SK-N-SH (cell line): ENCODE results near the gene NDUFB8. TPM values are rescaled to one million over a fixed set of nuclear protein-coding genes. Genes with fewer than 3 reads are reported as not detected.
A peak's percentile ranks its signal among the peaks of the same experiment; 100 is the strongest.

Experiments
- CTCF ChIA-PET: fragments of 300-600, 350-600 bp; formaldehyde crosslinking; extraction: SDS; loops from one replicate; lab custom pipeline; 2021; lab: Yijun Ruan, JAX
- POLR2A ChIA-PET: fragments of 350-600 bp; sonication (Branson Sonifier 250); formaldehyde crosslinking; extraction: SDS; loops from one replicate; lab custom pipeline; 2020; ENCODE audit warnings: antibody characterized with exemption, inconsistent platforms; lab: Yijun Ruan, JAX
- DNase-seq: peaks from one replicate; pipeline ENCODE4 v3.0.0; 2012
- H2AFZ ChIP-seq: fragments of 200-600 bp; sonication (generic); 2 replicates; pipeline ENCODE4 v1.8.1; 2016; ENCODE audit warnings: antibody characterized with exemption, mild to moderate bottlenecking, low read depth
- H3F3A ChIP-seq: fragments of 200-600 bp; sonication (generic); replicated peaks from 2 replicates; pipeline ENCODE3; 2016; ENCODE audit warnings: antibody characterized with exemption, mild to moderate bottlenecking; ENCODE audit not compliant: insufficient read depth
- H3K27ac ChIP-seq, 2 experiments: fragments of 200-500 bp in 1 of 2; fragments of 200-600 bp in 1 of 2; sonication (Bioruptor generic) in 1 of 2; sonication (generic), shearing (Covaris generic) in 1 of 2; 2 replicates each; pipeline versions ENCODE4 v1.5.1 to v1.6.1; 2014 to 2016; ENCODE audit warnings: low read depth in 2 of 2, inconsistent platforms in 1 of 2, low read length in 1 of 2, mild to moderate bottlenecking in 1 of 2, mixed read lengths in 1 of 2
- H3K27me3 ChIP-seq: fragments of 200-600 bp; sonication (generic), shearing (Covaris generic); 2 replicates; pipeline ENCODE4 v1.6.1; 2016; ENCODE audit warnings: mixed run types; ENCODE audit not compliant: insufficient read depth
- H3K36me3 ChIP-seq, 2 experiments: fragments of 200-500 bp in 1 of 2; fragments of 200-600 bp in 1 of 2; sonication (Bioruptor generic) in 1 of 2; sonication (generic) in 1 of 2; replicated peaks in 1 of 2; 2 replicates each; pipeline versions ENCODE3 to v1.5.1; 2014 to 2016; ENCODE audit warnings: low read length in 1 of 2, mild to moderate bottlenecking in 1 of 2; ENCODE audit not compliant: insufficient read depth in 2 of 2, control insufficient read depth in 1 of 2
- H3K4me1 ChIP-seq, 2 experiments: fragments of 200-500 bp in 1 of 2; fragments of 200-600 bp in 1 of 2; sonication (Bioruptor generic) in 1 of 2; sonication (generic), shearing (Covaris generic) in 1 of 2; 2 replicates each; pipeline versions ENCODE4 v1.5.1 to v1.6.1; 2014 to 2016; ENCODE audit warnings: low read depth in 1 of 2, low read length in 1 of 2, mixed run types in 1 of 2; ENCODE audit not compliant: insufficient read depth in 2 of 2, control insufficient read depth in 1 of 2
- H3K4me2 ChIP-seq: fragments of 200-600 bp; sonication (generic), shearing (Covaris generic); 2 replicates; pipeline ENCODE4 v1.6.1; 2017; ENCODE audit warnings: mixed run types
- H3K4me3 ChIP-seq, 2 experiments: fragments of 200-500 bp in 1 of 2; fragments of 200-600 bp in 1 of 2; sonication (Bioruptor generic) in 1 of 2; sonication (generic), shearing (Covaris generic) in 1 of 2; 2 replicates each; pipeline versions ENCODE4 v1.5.1 to v1.8.1; 2014 to 2016; ENCODE audit warnings: low read depth in 2 of 2, inconsistent platforms in 1 of 2, low read length in 1 of 2, mild to moderate bottlenecking in 1 of 2, mixed read lengths in 1 of 2, moderate library complexity in 1 of 2
- H3K79me2 ChIP-seq: fragments of 200-600 bp; sonication (generic); 2 replicates; pipeline ENCODE4 v1.8.1; 2017; ENCODE audit warnings: mild to moderate bottlenecking; ENCODE audit not compliant: insufficient read depth
- H3K9ac ChIP-seq: fragments of 200-600 bp; sonication (generic); 2 replicates; pipeline ENCODE4 v1.6.1; 2017; ENCODE audit warnings: mixed run types
- H3K9me2 ChIP-seq: fragments of 200-600 bp; sonication (generic); 2 replicates; pipeline ENCODE4 v1.6.1; 2017; ENCODE audit warnings: mixed run types
- H3K9me3 ChIP-seq: fragments of 200-600 bp; sonication (generic); 2 replicates; pipeline ENCODE4 v1.6.1; 2017; ENCODE audit warnings: mixed run types, mild to moderate bottlenecking, moderate library complexity
- H4K20me1 ChIP-seq: fragments of 200-600 bp; sonication (generic); 2 replicates; pipeline ENCODE4 v1.6.1; 2017; ENCODE audit warnings: mild to moderate bottlenecking, mixed run types; ENCODE audit not compliant: insufficient read depth
- CTCF ChIP-seq: fragments of 200-600 bp; sonication (generic); IDR thresholded peaks from 2 replicates; pipeline ENCODE4 v1.6.1; 2017; ENCODE audit warnings: antibody characterized with exemption, mild to moderate bottlenecking, moderate library complexity
- ELF1 ChIP-seq: IDR thresholded peaks from 2 replicates; pipeline ENCODE4 v1.4.0; 2012
- EP300 ChIP-seq, 2 experiments: IDR thresholded peaks; 2 replicates each; pipeline versions ENCODE4 v1.4.0 to v1.6.1; 2012; ENCODE audit warnings: borderline replicate concordance in 1 of 2, low read depth in 1 of 2, low read length in 1 of 2
- FOXJ3 ChIP-seq: sonication (generic); formaldehyde crosslinking; IDR thresholded peaks from 2 replicates; pipeline ENCODE4 v1.5.1; 2020; ENCODE audit warnings: mild to moderate bottlenecking, missing genetic modification reagents
- GATA2 ChIP-seq: sonication (generic); formaldehyde crosslinking; IDR thresholded peaks from 2 replicates; pipeline ENCODE4 v1.5.0; 2020; ENCODE audit warnings: mild to moderate bottlenecking, missing genetic modification reagents
- JUND ChIP-seq: IDR thresholded peaks from 2 replicates; pipeline ENCODE4 v1.4.0; 2012
- MEF2A ChIP-seq: IDR thresholded peaks from 2 replicates; pipeline ENCODE4 v1.4.0; 2012; ENCODE audit warnings: low read depth, borderline replicate concordance
- MXI1 ChIP-seq: IDR thresholded peaks from 2 replicates; pipeline ENCODE4 v1.6.1; 2012; ENCODE audit warnings: mild to moderate bottlenecking, low read depth, low read length, improper control_type of control experiment
- NFIC ChIP-seq: IDR thresholded peaks from 2 replicates; pipeline ENCODE4 v1.4.0; 2012; ENCODE audit warnings: borderline replicate concordance
- NRF1 ChIP-seq: IDR thresholded peaks from 2 replicates; pipeline ENCODE4 v1.6.1; 2012; ENCODE audit warnings: low read depth, mild to moderate bottlenecking, low read length
- RAD21 ChIP-seq: IDR thresholded peaks from 2 replicates; pipeline ENCODE4 v1.6.1; 2012; ENCODE audit warnings: mild to moderate bottlenecking, low read length
- RCOR1 ChIP-seq: fragments of 150-350 bp; IDR thresholded peaks from 2 replicates; pipeline ENCODE4 v1.6.1; 2017; ENCODE audit warnings: antibody characterized with exemption, low read length
- REST ChIP-seq: IDR thresholded peaks from 2 replicates; pipeline ENCODE4 v1.6.1; 2012; ENCODE audit warnings: mild to moderate bottlenecking, low read depth, low read length, moderate library complexity
- RFX5 ChIP-seq: IDR thresholded peaks from 2 replicates; pipeline ENCODE4 v1.6.1; 2012; ENCODE audit warnings: mild to moderate bottlenecking, improper control_type of control experiment, low read length
- SIN3A ChIP-seq: IDR thresholded peaks from 2 replicates; pipeline ENCODE4 v1.6.1; 2012; ENCODE audit warnings: low read depth, mild to moderate bottlenecking, low read length, moderate library complexity, borderline replicate concordance
- TAF1 ChIP-seq: IDR thresholded peaks from 2 replicates; pipeline ENCODE4 v1.6.1; 2012; ENCODE audit warnings: low read depth, mild to moderate bottlenecking, low read length, moderate library complexity, borderline replicate concordance
- TCF12 ChIP-seq: IDR thresholded peaks from 2 replicates; pipeline ENCODE4 v1.4.0; 2012
- YY1 ChIP-seq: IDR thresholded peaks from 2 replicates; pipeline ENCODE4 v1.4.0; 2012; ENCODE audit warnings: low read depth, mild to moderate bottlenecking
- WGBS: methylation state at CpG from one replicate; pipeline ENCODE4 v1.1.6; 2017; ENCODE audit warnings: low lambda C conversion rate; 5-methylcytosine and 5-hydroxymethylcytosine counted together
- polyA plus RNA-seq, 3 experiments: library from polyadenylated mRNA; depleted of rRNA; stranded (reverse); fragments of >200 nt; gene quantifications; 2 replicates each; pipeline ENCODE4 v1.2.3, GENCODE V29; 2012
- TF ChIP-seq, protein P1 (sequence below): fragments of 150-350 bp; IDR thresholded peaks from 2 replicates; pipeline ENCODE4 v1.6.1; 2017; ENCODE audit warnings: antibody characterized with exemption, low read length, low read depth, borderline replicate concordance
- TF ChIP-seq, protein P2 (sequence below): IDR thresholded peaks from 2 replicates; pipeline ENCODE4 v1.4.0; 2012; ENCODE audit warnings: low read depth, borderline replicate concordance

The NDUFB8 gene
- polyA plus RNA-seq, 1 of the 3 experiments (the other 2 are of a cell fraction) = 368 TPM

DNA sequence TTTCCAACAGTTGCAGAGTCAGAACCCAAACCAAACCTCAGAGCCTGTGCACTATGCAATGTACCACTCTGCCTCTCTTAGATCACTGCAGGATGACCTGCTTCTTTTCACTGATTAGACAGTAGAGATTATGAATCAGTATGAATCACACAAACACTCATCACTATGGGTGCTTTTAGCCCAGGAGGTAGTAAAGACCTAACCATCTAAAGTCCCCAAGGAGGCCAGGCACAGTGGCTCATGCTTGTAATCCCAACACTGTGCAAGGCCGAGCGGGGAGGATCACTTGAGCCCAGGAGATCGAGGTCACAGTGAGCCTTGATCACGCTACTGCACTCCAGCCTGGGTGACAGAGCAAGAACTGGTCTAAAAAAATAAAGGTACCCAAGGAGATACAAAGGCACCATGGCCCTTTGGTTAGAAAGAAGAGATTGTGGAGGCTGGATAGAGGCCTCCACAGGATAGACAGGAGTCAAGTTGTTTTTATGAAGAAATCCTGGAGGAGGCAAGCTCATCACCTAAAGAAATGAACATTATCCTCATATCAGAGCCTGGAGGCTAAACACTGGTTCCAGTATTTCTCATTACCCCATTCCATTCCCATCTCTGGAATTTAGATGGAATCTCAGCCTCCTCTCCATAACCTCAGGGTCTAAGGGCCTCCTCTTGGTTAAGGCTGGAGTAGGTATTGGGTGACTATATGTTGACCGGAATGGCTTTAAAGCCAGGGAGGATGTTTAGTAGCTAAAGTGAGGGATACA is 22.9 kb downstream of the NDUFB8 start (continued):
- TF ChIP-seq JUND (peak; percentile 85), YY1 (no peak), FOXJ3 (CRISPR knock-in tag) (no peak), ELF1 (no peak), RAD21 (no peak), RFX5 (no peak), NRF1 (no peak), MXI1 (no peak), TCF12 (peak; percentile 90), MEF2A (no peak), EP300 (IDR thresholded peaks at IDR 0.05; ENCODE audit: borderline replicate concordance in 1 of 2, low read depth in 1 of 2, low read length in 1 of 2) (peak in 1 of 2 experiments; percentile 59; a peak in 1 of 4 replicates), RCOR1 (no peak), TAF1 (0 out of 2 replicates have a peak, but pooled peaks have one; percentile 10), SIN3A (no peak)
- TF ChIP-seq, all 33 proteins: peak for 8

- ChIA-PET CTCF (interaction anchor here (0.8 to 14.3 kb wide), 4 partner anchors 14 to 166 kb away, joined by 3 to 150 read pairs (median 129); partner anchors contain the start of gene SEC31B), POLR2A (no interaction called here)
- no peaks in the 10 kb centered on the region for H3K79me2 ChIP-seq
- H3K4me2 ChIP-seq = no peak overlapping the region
- H3K9me2 ChIP-seq = no peaks in the 10 kb centered on the region
- no peaks in the 10 kb centered on the region for H3K27me3 ChIP-seq
- no peak overlapping the region for H3K9ac ChIP-seq
- TF ChIP-seq TCF12 = no peak
- TF ChIP-seq, protein P1, sequence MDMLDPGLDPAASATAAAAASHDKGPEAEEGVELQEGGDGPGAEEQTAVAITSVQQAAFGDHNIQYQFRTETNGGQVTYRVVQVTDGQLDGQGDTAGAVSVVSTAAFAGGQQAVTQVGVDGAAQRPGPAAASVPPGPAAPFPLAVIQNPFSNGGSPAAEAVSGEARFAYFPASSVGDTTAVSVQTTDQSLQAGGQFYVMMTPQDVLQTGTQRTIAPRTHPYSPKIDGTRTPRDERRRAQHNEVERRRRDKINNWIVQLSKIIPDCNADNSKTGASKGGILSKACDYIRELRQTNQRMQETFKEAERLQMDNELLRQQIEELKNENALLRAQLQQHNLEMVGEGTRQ = no peak
- no peak for TF ChIP-seq JUND
- no peak for TF ChIP-seq REST
- no peak for TF ChIP-seq GATA2 (CRISPR knock-in tag)
- TF ChIP-seq NFIC = no peak
- no peak for TF ChIP-seq FOXJ3 (CRISPR knock-in tag)
- TF ChIP-seq CTCF = no peak
- TF ChIP-seq ELF1 = no peak
- no peak for TF ChIP-seq SIN3A
- TF ChIP-seq, protein P2, sequence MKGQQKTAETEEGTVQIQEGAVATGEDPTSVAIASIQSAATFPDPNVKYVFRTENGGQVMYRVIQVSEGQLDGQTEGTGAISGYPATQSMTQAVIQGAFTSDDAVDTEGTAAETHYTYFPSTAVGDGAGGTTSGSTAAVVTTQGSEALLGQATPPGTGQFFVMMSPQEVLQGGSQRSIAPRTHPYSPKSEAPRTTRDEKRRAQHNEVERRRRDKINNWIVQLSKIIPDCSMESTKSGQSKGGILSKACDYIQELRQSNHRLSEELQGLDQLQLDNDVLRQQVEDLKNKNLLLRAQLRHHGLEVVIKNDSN = no peak
- TF ChIP-seq RAD21 = no peak
- H3K9me3 ChIP-seq = no peaks in the 10 kb centered on the region
- peaks cover 0 to 22% of the 10 kb centered on the region in 2 experiments; a peak in 2 of 4 replicates for H3K4me1 ChIP-seq
- no peak overlapping the region for H2AFZ ChIP-seq
- 100% methylated on average over 2 of the region's 2 CpGs for WGBS
- no peaks in the 10 kb centered on the region for H4K20me1 ChIP-seq
- no peak for DNase-seq
- no peak overlapping the region for H3K4me3 ChIP-seq
- no peak overlapping the region for H3K27ac ChIP-seq
- peaks cover 0 to 6% of the 10 kb centered on the region in 2 experiments for H3K36me3 ChIP-seq
- no peaks in the 10 kb centered on the region for H3F3A ChIP-seq
These were observed 24.5 kb downstream of the NDUFB8 start for GRCh38 chr10:100505164-100505563.
